ENCODE data around the gene CAPN11. TPM values are rescaled to one million over a fixed set of nuclear protein-coding genes. Genes with fewer than 3 reads are reported as not detected.

The CAPN11 gene
- total RNA-seq, 1 experiment from 2014 or later = not detected

GRCh38 chr6:44179648-44180047 lies 21.0 kb downstream of the CAPN11 start:
- BruUV-seq (replicated peaks) = no TSS peak
- no peaks in the 10 kb centered on the region for H3K36me3 ChIP-seq (ENCODE audit: control insufficient read depth in 1 of 2, insufficient read depth in 2 of 2, low read length in 2 of 2)
- no peaks in the 10 kb centered on the region for H3K27me3 ChIP-seq (ENCODE audit: insufficient read depth, low read length)
- no peaks in the 10 kb centered on the region for H4K20me1 ChIP-seq (ENCODE audit: insufficient read depth)
- H3K4me2 ChIP-seq (ENCODE audit: low read length) = no peak overlapping the region
- POLR2A ChIA-PET = interaction anchor here (0.9 kb wide), 1 partner anchor 18 kb away, joined by 3 read pairs; no protein-coding TSS in a partner anchor
- no peak overlapping the region for H3K27ac ChIP-seq (ENCODE audit: low read depth, low read length)
- intact Hi-C loops (cut with micrococcal nuclease) = no loop called here
- CTCF ChIA-PET = no interaction called here
- TF ChIP-seq ATF3 (IDR thresholded peaks at IDR 0.05) = no peak
- TF ChIP-seq RAD21 (IDR thresholded peaks at IDR 0.05; ENCODE audit: low read depth) = no peak
- no peak for TF ChIP-seq SP1 (IDR thresholded peaks at IDR 0.05; ENCODE audit: low read depth)
- no peak for TF ChIP-seq ZFX (IDR thresholded peaks at IDR 0.05)
- TF ChIP-seq SRF (IDR thresholded peaks at IDR 0.05; ENCODE audit: low read depth) = no peak
- no peak for TF ChIP-seq MAX (IDR thresholded peaks at IDR 0.05)
- no peak for TF ChIP-seq CEBPB (IDR thresholded peaks at IDR 0.05; ENCODE audit: low read depth)
- no peak for TF ChIP-seq POLR2A (IDR thresholded peaks at IDR 0.05; ENCODE audit: borderline replicate concordance, extremely low read depth, insufficient read depth, insufficient read length)
- no peak for TF ChIP-seq CTCF (IDR thresholded peaks at IDR 0.05 in 2 of 3, conservative IDR thresholded peaks at IDR 0.05 in 1 of 3; ENCODE audit: borderline replicate concordance in 1 of 3, insufficient read depth in 1 of 3, low read depth in 2 of 3, low read length in 2 of 3)
- no peak for TF ChIP-seq REST (IDR thresholded peaks at IDR 0.05; ENCODE audit: low read depth)
- no peak for TF ChIP-seq ELF1 (IDR thresholded peaks at IDR 0.05; ENCODE audit: borderline replicate concordance, low read depth)
- TF ChIP-seq EGR1 (IDR thresholded peaks at IDR 0.05; ENCODE audit: low read depth) = no peak
- no peak for TF ChIP-seq EZH2phosphoT487 (IDR thresholded peaks at IDR 0.05; ENCODE audit: borderline replicate concordance)
- TF ChIP-seq ZBTB33 (IDR thresholded peaks at IDR 0.05; ENCODE audit: extremely low read depth, insufficient replicate concordance, low read length) = no peak
- no peak for TF ChIP-seq TCF7L2 (IDR thresholded peaks at IDR 0.05; ENCODE audit: borderline replicate concordance, extremely low read depth, insufficient read depth, insufficient read length)
- H3K79me2 ChIP-seq (ENCODE audit: insufficient read depth, low read length) = no peaks in the 10 kb centered on the region
- no peak overlapping the region for H3K9ac ChIP-seq (ENCODE audit: low read length)
- DNase-seq (ENCODE audit: low read depth, low spot score) = no peak
- RAD21 ChIA-PET (ENCODE audit: low non-redundant PET in 1 of 2, low total read pairs in 2 of 2, uncharacterized antibody in 2 of 2, unreplicated experiment in 2 of 2) = interaction anchor here in 1 of 2 experiments (0.7 kb wide), 1 partner anchor 51 kb away, joined by 3 read pairs; no protein-coding TSS in a partner anchor
- peaks cover 0 to 11% of the 10 kb centered on the region in 2 experiments; a peak in 1 of 4 replicates for H3K4me1 ChIP-seq (ENCODE audit: control insufficient read depth in 1 of 2, insufficient read depth in 2 of 2, low read length in 2 of 2)
- no peaks in the 10 kb centered on the region for H3K9me3 ChIP-seq (ENCODE audit: control insufficient read depth in 1 of 2, insufficient read depth in 1 of 2, low read depth in 1 of 2, low read length in 2 of 2)
- no peak overlapping the region for H2AFZ ChIP-seq (ENCODE audit: low read depth, low read length, poor library complexity, severe bottlenecking)
- ATAC-seq = no peak
- H3K4me3 ChIP-seq (replicated peaks in 1 of 2; ENCODE audit: low read depth in 1 of 2, low read length in 2 of 2) = no peak overlapping the region
- H3K9me2 ChIP-seq (ENCODE audit: insufficient read depth) = no peaks in the 10 kb centered on the region

All from HCT116 (cell line).